ENCODE results near the gene SLC25A6.
"Not testable (repeated sequence)": the region's sequence is repeated elsewhere in the genome, so short reads cannot be mapped to it uniquely, and the experiment has no call there.

The SLC25A6 gene

GRCh38 chrX:1412551-1413161 lies 20.7 kb upstream of the SLC25A6 start:
- DNase-seq (ENCODE audit: low read depth), result no peak

- DNase-seq (ENCODE audit: low read depth), result no peak
Observed at GRCh38 chrX:1411326-1411725, 19.4 kb upstream of the SLC25A6 start.

GRCh38 chrX:1407035-1407434 lies 15.1 kb upstream of the SLC25A6 start:
- no peak for DNase-seq (ENCODE audit: low read depth)

DNA sequence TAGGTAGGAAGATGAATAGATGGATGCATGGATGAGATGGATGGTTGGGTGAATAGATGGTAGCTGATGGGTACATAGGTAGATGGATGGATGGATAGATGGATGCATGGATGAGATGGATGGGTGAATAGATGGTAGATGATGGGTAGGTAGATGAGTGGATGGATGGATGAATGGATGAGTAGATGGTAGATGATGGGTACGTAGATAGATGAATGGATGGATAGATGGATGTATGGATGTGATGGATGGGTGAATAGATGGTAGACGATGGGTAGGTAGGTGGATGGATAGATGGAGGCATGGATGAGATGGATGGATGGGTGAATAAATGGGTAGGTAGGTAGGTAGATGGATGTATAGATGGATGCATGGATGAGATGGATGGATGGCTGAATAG lies 13.9 kb upstream of the SLC25A6 start:
- not testable (repeated sequence) for DNase-seq (ENCODE audit: low read depth)

DNA sequence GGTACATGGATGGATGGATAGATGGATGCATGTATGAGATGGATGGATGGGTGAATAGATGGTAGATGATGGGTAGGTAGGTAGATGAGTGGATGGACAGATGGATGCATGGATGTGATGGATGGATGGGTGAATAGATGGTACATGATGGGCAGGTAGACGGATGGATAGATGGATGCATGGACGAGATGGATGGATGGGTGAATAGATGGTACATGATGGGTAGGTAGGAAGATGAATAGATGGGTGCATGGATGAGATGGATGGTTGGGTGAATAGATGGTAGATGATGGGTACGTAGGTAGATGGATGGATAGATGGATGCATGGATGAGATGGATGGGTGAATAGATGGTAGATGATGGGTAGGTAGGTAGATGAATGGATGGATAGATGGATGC lies 12.0 kb upstream of the SLC25A6 start:
- not testable (repeated sequence) for DNase-seq (ENCODE audit: low read depth)

DNA sequence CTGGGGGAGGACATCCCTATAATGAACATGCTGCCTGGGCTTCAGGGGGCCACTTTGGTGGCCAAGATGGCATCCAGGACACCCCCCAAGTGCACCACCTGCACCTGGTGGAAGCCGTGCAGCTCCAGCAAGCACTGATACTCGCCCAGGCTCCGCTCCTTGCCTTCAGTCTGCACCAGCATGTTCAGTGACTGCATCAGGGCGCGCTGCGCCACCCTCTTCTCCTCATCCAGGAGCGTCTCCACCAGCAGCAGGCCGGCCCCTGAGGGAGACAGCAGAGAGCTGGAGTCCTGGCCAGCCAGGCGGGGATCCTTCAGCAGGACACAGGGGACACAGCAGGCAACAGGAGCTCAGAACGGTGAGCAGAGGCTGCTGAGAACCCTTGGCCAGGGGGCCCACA lies 11.3 kb upstream of the SLC25A6 start:
- no peak for DNase-seq (ENCODE audit: low read depth)

GRCh38 chrX:1401611-1402430 lies 9.9 kb upstream of the SLC25A6 start:
- no peak for DNase-seq (ENCODE audit: low read depth)

GRCh38 chrX:1400742-1401471 lies 9.0 kb upstream of the SLC25A6 start:
- DNase-seq (ENCODE audit: low read depth), result no peak

DNA sequence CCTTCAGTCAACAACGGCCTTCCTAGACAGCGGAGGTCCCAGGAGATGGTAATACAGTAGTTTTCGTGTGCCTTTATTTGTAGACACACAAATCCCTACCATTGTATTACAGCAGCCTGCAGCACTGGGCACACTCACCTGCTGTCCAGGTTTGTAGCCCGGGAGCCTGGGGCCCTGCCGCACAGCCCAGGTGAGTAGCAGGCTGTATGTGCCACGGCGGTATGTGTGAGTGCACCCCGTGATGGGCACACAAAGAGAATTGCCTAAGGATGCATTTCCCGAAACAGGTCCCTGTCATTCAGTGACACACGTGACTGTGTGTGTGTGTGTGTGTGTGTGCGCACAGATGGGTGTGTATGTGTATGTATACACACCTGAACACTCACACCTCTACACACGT lies 8.1 kb upstream of the SLC25A6 start:
- no peak for DNase-seq (ENCODE audit: low read depth)

DNA sequence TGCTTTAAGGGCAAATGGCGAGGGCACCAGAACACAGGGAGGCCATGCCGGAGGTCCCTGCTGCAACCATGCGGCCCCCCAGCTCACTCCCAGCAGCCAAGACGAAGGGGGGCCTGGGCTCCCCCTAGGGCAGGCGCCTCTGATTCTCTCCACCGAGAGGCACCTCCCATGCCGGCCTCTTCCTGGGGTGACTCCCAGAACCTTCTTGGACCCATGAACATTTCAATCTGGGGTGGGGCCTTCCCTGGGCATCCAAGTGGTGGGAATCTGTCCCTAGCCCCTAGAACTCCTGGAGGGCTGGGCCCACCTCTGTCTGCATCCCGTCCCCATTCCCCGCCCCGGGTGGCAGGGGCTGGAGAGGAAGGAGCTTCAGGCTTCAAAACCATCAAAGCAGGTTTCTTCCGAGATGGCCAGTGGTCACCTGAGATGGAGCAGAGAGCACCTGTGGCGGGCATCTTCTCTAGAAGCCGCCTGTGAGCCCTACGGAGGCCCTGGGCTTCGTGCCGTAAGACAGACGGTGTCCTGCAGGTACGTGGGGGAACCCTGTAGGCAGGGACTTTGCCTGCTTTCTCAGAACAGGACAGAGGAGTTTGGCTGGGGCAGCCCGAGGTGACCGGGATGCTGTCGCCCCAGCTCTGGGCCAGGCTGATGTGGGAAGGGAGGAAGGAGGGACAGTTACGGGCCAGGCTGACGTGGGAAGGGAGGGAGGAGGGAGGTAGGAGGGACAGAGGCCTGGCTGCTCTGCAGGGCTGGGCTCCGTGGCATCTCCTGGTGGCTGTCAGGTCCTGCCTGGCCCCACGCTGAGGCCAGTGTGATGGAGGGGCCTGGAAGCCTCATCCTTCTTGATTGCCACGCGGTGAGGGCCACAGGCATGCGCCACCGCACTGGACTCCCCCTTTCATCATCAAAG lies 6.8 kb upstream of the SLC25A6 start:
- no peak for DNase-seq (ENCODE audit: low read depth)

DNA sequence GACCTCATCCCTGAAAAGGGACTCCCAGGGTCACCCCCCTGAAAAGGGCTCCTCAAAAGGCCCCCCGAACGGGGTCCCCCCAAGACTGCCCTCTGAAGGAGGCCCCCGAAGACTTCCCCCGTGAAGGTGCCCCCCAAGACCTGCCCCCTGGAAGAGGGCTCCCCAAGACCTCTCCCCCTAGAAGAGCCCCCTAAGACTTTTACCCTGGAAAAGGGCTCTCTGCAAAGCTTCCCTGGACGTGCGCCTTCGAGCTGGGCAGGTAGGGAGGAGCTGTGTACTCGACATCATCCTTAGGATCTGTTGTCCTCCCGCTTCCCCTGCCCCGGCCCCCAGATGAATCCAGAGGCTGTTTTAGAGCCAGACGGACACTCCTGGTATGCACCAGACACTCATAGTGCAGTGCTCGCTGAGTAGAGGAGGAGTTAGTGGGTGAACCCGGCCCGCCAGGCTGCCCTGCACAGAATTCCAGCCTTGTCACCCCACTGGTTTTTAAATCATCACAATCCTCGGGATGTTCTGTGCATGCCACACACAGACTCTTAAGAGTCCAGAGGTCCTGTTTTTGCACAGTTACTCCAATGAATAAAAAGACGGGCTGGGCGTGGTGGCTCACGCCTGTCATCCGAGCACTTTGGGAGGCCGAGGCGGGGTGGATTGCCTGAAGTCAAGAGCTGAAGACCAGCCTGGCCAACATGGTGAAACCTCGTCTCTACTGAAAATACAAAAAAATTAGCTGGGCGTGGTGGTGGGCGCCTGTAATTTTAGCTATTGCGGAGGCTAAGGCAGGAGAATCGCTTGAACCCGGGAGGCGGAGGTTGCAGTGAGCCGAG lies 5.7 kb upstream of the SLC25A6 start:
- no peak for DNase-seq (ENCODE audit: low read depth)

- no peak for DNase-seq (ENCODE audit: low read depth)
Observed at GRCh38 chrX:1397001-1397400, 5.1 kb upstream of the SLC25A6 start.

DNA sequence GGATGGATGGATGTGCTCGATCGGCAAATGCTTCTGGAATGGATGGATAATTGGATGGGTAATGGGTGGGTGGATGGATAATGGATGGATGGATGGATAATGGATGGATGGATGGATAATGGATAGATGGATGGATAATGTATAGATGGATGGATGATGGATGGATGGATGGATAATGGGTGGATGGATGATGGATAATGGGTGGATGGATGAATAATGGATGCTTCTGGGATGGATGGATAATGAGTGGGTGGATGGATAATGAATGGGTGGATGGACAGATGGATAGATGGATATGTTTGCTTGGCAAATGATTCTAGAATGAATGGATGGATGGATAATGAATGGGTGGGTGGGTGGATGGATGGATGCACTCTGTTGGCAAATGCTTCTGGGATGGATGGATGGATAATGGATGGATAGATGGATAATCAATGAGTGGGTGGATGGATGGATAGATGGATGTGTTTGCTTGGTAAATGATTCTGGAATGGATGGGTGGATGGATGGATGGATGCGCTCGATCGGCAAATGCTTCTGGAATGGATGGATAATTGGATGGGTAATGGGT lies 3.8 kb upstream of the SLC25A6 start:
- no peak for DNase-seq (ENCODE audit: low read depth)

GRCh38 chrX:1394731-1395501 lies 3.0 kb upstream of the SLC25A6 start:
- DNase-seq (ENCODE audit: low read depth), result no peak

- DNase-seq (ENCODE audit: low read depth), result no peak
Observed at GRCh38 chrX:1393871-1394615, 2.1 kb upstream of the SLC25A6 start.

- no peak for DNase-seq (ENCODE audit: low read depth)
Observed at GRCh38 chrX:1392376-1393068, 609 bp upstream of the SLC25A6 start.

DNA sequence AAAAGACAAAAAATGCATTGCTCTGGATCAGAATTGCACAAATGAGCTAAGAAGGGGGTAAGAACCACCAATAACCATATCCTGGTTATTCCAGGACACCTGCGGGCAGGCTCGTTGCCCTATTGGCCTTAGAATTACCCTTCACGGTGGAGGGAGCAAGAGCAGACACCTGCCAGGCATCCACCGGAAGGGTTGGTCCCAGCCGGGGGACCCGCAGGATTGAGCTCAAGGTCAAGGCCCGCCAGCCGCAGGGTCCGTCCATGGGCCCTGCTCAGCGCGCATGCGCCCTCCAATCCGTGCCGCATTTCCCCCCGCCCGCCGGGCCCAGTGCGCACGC lies 575 bp downstream of the SLC25A6 start:
- no peak for DNase-seq (ENCODE audit: low read depth)

DNA sequence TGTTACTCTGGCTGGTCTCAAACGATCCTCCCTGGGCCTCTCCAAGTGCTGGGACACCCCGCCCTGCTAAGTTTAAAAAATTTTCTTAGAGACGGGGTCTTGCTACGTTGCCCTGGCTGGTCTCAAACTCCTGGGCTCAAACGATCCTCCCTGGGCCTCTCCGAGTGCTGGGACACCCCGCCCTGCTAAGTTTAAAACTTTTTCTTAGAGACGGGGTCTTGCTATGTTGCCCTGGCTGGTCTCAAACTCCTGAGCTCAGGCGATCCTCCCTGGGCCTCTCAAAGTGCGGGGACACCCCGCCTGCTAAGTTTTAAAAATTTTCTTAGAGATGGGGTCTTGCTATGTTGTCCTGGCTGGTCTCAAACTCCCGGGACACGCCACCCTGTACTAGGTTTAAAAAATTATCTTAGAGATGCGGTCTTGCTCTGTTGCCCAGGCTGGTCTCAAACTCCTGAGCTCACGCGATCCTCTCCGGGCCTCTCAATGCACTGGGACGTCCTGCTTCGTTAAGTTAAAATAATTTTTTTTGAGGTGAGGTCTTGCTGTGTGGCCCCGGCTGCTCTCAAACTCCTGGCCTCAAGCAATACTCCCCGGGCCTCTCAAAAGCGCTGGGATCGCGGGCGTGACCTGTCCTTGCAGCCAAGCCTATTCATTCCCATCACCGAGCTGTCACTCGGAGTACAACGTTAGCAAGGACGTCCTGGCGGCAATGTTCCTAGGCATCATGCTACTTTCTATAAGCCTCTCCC lies 1.1 kb downstream of the SLC25A6 start:
- no peak for DNase-seq (ENCODE audit: low read depth)
